Activated CD4-positive, CD25-positive, alpha-beta regulatory T cell (primary cell): ENCODE results near the gene PDHX.
A peak's percentile ranks its signal among the peaks of the same experiment; 100 is the strongest.
"Not testable (repeated sequence)": the region's sequence is repeated elsewhere in the genome, so short reads cannot be mapped to it uniquely, and the experiment has no call there.

Experiments
- DNase-seq, 4 experiments: peaks; one replicate each; lab custom pipeline; 2025; lab: John Stamatoyannopoulos, UW

PDHX gene

GRCh38 chr11:34916015-34916842, at the start of gene PDHX, which contains the start of gene APIP:
TSS of gene PDHX (plus strand) at chr11:34916618. CDS start at chr11:34916656, 38 bp downstream.
TSS of gene APIP (minus strand) at chr11:34916379. CDS start at chr11:34916284, 95 bp downstream.
- peak; percentile 88 to 98 (median 95) for DNase-seq

DNA sequence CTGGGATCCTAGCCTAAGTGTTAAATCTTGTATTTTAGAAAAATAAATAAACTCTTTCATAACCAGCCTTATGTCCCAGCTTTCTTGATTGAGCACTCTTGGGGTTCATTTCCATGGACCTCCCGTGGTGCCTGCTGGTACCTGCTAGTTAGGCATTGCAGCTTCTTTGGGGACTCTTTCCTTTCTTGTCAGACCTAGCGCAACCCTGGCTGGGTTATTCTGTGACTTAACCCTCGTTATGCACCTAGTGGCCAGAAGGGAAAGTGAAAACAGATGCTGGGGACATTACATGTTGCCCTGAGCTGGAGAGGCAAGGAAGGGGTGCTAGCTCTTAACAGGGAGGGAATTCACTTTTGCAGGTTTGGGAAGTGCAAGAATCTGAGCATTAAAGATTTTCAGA, 47.0 kb upstream of the PDHX start:
- DNase-seq: no peak

DNA sequence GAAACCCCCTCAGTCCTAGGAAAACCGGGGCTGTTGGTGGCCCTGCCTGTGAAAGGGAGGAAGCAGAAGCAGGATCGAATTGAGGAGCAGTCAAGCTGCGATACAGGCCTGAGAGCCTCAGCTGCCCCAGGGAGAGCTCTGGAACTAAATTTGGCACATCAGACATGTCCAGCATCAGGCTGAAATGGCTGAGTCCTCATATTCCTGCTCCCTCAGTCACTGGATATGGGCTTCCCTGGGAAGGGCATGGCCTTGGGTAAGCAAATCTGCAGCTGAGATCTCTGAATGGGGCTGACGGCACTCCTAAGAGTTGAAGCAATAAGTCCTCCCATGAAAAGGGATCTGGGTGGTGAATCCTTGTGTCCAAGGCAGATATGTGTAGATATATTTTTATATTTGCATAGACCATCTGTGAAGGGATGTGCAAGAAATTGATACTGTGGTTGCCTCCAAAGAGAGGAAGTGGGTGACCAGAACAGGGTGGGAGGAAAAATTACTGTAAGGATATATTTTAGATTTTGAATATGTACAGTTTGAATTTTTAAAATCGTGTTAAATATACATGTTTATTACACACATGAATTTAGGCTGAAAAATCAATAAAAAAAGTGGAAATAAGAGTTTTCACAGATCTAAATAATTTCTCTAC, 45.7 kb upstream of the PDHX start:
- no peak for DNase-seq

DNA sequence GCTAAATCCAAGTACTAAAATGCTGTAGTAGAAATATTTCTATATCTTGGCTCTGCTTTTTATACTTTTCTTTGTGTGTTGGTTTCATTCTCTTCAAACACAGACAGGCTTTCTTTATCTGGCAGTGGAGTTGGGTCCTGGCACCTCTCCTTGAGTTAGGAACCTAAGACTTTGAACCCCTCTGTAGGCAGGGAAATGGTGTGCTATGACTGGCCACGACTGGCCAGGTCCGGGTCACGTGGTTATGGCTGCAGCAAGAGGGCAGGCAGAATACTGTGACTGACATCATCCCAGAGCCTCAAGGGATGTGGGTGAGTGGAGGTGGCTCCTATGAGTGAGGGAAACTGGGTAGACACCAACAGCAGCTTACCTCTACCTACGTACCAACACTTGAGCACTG, 42.2 kb upstream of the PDHX start:
- no peak for DNase-seq

DNA sequence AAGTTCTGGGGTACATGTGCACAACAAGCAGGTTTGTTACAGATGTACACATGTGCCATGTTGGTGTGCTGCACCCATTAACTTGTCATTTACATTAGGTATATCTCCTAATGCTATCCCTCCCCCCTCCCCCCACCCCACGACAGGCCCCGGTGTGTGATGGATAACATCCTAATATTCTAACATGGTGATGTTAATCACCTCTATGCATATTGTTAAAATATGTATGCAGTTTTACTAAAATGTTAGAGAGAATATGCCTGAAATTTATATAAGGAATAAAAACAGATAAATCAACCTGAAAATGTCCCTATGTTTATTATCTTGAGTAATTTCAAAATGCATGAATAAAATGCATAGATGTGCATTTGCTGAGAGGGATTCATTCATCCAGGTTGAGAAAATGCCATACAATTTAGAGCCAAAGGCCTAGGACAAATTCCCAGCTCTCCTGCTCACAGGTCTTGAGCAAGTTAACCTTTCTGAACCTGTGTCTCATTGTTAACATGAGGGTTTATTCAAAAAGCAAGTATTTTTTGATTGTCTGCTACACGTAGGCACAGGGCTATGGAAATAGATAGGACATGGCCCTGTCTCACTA, 38.9 kb upstream of the PDHX start:
- DNase-seq: no peak

DNA sequence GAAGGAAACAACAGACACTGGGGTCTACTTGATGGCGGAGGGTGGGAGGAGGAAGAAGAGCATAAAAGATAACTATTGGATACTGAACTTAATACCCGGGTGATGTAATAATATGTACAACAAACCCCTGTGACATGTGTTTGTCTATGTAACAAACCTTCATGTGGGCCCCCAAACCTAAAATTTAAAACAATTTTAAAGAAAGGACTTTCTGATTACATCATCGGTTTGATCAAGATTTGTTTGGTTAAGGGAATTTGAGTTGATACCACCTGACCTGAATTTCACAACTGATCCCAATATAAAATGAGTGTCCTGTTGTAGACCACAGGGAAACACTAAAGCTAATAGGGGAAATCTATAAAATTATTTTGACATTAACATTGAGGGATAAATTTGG, 34.5 kb upstream of the PDHX start:
- no peak for DNase-seq

GRCh38 chr11:34886609-34887008, 29.8 kb upstream of the PDHX start:
- DNase-seq: no peak

GRCh38 chr11:34887260-34887659, 29.2 kb upstream of the PDHX start:
- no peak for DNase-seq

DNA sequence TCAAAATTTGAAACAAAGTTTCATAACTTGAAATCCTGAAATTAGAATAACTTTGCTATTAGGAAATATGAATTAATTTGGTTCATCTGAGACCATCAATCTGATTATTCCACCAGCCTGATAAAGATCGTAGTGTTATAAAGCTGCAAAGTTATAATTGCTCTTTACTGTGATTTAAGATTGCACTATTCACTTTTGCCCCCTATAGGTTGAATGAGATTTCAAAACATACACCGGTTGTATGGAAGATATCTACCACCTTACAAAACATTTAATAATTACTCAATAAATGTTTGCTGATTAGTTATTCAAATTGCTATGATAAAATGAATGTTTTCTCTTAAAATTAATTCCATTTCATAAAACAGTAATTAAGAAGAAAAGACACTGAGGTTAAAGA, 26.3 kb upstream of the PDHX start:
- no peak for DNase-seq

GRCh38 chr11:34890812-34891211, 25.6 kb upstream of the PDHX start:
- no peak for DNase-seq

DNA sequence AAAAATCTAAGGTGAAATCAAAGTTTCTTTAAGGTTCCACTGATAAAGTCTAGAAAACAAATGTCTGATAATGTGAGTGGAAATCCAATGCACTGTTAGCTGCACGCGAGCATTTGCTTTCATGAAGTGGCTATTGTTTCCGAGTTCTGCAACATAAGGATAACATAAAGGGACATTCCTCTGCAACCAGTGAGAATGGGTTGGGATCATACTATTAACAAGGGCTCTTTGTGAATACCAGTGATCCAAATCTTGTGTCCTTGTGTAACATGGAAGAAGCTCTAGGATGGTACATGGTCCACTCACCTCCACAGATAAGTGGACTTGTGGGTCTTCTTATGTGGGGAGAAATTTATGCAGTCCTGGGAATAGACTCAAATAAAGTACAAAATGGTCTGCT, 24.8 kb upstream of the PDHX start:
- DNase-seq: no peak

GRCh38 chr11:34893416-34893815, 23.0 kb upstream of the PDHX start:
- DNase-seq: no peak

GRCh38 chr11:34896191-34896590, 20.2 kb upstream of the PDHX start:
- not testable (repeated sequence) for DNase-seq

DNA sequence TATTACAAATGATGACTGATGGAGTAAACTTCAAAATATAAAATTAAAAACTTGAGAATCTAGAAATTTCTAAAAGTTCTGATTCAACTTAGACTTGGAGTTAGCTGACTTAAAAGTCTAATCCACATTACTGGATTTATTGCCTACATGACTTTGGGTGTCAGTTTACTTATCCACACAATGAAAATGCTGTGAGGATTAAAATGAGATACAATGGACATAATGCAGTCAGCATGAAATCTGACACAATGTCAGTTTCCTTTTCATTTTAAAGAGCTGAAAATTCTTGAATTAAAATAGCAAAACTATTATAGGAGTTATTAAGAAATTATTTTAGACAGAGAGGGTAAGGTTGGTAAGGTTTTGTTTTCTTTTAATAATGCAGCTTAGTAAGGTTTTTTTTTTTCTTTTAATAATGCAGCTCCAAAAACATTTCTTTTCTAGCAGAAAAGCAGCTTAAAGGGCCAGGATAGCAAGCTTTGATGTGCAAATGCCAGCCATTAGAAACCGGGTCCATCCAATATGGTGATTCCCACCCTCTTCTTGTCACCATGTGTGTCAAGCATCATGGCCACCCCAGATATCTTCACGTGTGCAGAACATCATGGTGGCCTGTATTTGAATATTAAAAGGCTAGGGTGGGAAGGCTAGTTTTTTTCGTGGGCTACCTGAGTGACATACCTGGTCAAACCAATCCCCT, 19.1 kb upstream of the PDHX start:
- no peak for DNase-seq

DNA sequence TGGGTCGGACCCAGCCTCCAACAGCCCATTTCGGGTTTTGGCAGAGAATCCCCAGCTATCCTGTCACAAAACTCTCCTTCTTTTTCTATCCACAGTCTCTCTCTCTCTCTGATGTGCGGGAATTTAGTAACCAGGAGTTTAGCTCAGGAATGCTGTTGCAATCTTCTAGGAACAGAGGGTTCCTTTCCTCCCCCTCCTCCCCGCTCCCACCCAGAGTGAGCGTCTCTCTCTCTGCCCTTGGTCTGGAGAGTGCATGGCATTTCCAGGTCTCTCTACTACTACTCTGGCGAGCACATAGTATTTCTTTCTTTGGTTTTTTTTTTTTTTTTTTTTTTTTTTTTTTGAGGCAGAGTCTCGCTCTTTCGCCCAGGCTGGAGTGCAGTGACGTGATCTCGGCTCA, 17.9 kb upstream of the PDHX start:
- no peak for DNase-seq

- DNase-seq: no peak
Observed at GRCh38 chr11:34899633-34900016, 16.8 kb upstream of the PDHX start.

- DNase-seq: no peak
Observed at GRCh38 chr11:34904421-34904955, 11.9 kb upstream of the PDHX start.

GRCh38 chr11:34905666-34906065, 10.8 kb upstream of the PDHX start:
- no peak for DNase-seq

- no peak for DNase-seq
Observed at GRCh38 chr11:34907934-34908593, 8.4 kb upstream of the PDHX start.

DNA sequence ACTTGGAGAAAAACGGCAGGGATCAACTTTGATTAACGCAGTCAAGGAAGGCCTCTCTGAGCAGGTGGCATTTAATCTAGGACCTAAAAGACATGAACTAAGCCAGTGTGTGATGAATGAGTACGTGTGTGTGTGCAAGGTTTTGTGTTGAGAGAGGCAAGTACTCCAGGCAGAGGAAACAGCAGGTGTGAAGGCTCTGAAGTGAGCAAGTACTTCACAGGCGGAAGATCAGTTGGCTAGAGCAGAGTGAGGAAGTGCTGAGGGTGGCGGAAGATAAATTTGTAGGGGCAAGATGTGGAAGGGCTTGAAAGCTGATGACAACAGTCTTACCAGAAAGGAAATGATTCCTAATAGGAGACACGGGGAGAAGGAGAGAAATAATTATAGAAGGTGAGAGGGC, 7.0 kb upstream of the PDHX start:
- no peak for DNase-seq

GRCh38 chr11:34909955-34910354, 6.5 kb upstream of the PDHX start:
- no peak for DNase-seq

GRCh38 chr11:34910817-34911216, 5.6 kb upstream of the PDHX start:
- no peak for DNase-seq
